SK-N-SH (cell line): ENCODE measurements around the gene MAPK8IP1. TPM values are rescaled to one million over a fixed set of nuclear protein-coding genes. Genes with fewer than 3 reads are reported as not detected.
"Not testable (repeated sequence)": the region's sequence is repeated elsewhere in the genome, so short reads cannot be mapped to it uniquely, and the experiment has no call there.

Source experiments
- CTCF ChIA-PET: fragments of 300-600, 350-600 bp; formaldehyde crosslinking; extraction: SDS; loops from one replicate; lab custom pipeline; 2021; lab: Yijun Ruan, JAX
- POLR2A ChIA-PET: fragments of 350-600 bp; sonication (Branson Sonifier 250); formaldehyde crosslinking; extraction: SDS; loops from one replicate; lab custom pipeline; 2020; ENCODE audit warnings: antibody characterized with exemption, inconsistent platforms; lab: Yijun Ruan, JAX
- DNase-seq: peaks from one replicate; pipeline ENCODE4 v3.0.0; 2012
- H2AFZ ChIP-seq: fragments of 200-600 bp; sonication (generic); 2 replicates; pipeline ENCODE4 v1.8.1; 2016; ENCODE audit warnings: antibody characterized with exemption, mild to moderate bottlenecking, low read depth
- H3F3A ChIP-seq: fragments of 200-600 bp; sonication (generic); replicated peaks from 2 replicates; pipeline ENCODE3; 2016; ENCODE audit warnings: antibody characterized with exemption, mild to moderate bottlenecking; ENCODE audit not compliant: insufficient read depth
- H3K27ac ChIP-seq, 2 experiments: fragments of 200-500 bp in 1 of 2; fragments of 200-600 bp in 1 of 2; sonication (Bioruptor generic) in 1 of 2; sonication (generic), shearing (Covaris generic) in 1 of 2; 2 replicates each; pipeline versions ENCODE4 v1.5.1 to v1.6.1; 2014 to 2016; ENCODE audit warnings: low read depth in 2 of 2, inconsistent platforms in 1 of 2, low read length in 1 of 2, mild to moderate bottlenecking in 1 of 2, mixed read lengths in 1 of 2
- H3K27me3 ChIP-seq: fragments of 200-600 bp; sonication (generic), shearing (Covaris generic); 2 replicates; pipeline ENCODE4 v1.6.1; 2016; ENCODE audit warnings: mixed run types; ENCODE audit not compliant: insufficient read depth
- H3K36me3 ChIP-seq, 2 experiments: fragments of 200-500 bp in 1 of 2; fragments of 200-600 bp in 1 of 2; sonication (Bioruptor generic) in 1 of 2; sonication (generic) in 1 of 2; replicated peaks in 1 of 2; 2 replicates each; pipeline versions ENCODE3 to v1.5.1; 2014 to 2016; ENCODE audit warnings: low read length in 1 of 2, mild to moderate bottlenecking in 1 of 2; ENCODE audit not compliant: insufficient read depth in 2 of 2, control insufficient read depth in 1 of 2
- H3K4me1 ChIP-seq, 2 experiments: fragments of 200-500 bp in 1 of 2; fragments of 200-600 bp in 1 of 2; sonication (Bioruptor generic) in 1 of 2; sonication (generic), shearing (Covaris generic) in 1 of 2; 2 replicates each; pipeline versions ENCODE4 v1.5.1 to v1.6.1; 2014 to 2016; ENCODE audit warnings: low read depth in 1 of 2, low read length in 1 of 2, mixed run types in 1 of 2; ENCODE audit not compliant: insufficient read depth in 2 of 2, control insufficient read depth in 1 of 2
- H3K4me2 ChIP-seq: fragments of 200-600 bp; sonication (generic), shearing (Covaris generic); 2 replicates; pipeline ENCODE4 v1.6.1; 2017; ENCODE audit warnings: mixed run types
- H3K4me3 ChIP-seq, 2 experiments: fragments of 200-500 bp in 1 of 2; fragments of 200-600 bp in 1 of 2; sonication (Bioruptor generic) in 1 of 2; sonication (generic), shearing (Covaris generic) in 1 of 2; 2 replicates each; pipeline versions ENCODE4 v1.5.1 to v1.8.1; 2014 to 2016; ENCODE audit warnings: low read depth in 2 of 2, inconsistent platforms in 1 of 2, low read length in 1 of 2, mild to moderate bottlenecking in 1 of 2, mixed read lengths in 1 of 2, moderate library complexity in 1 of 2
- H3K79me2 ChIP-seq: fragments of 200-600 bp; sonication (generic); 2 replicates; pipeline ENCODE4 v1.8.1; 2017; ENCODE audit warnings: mild to moderate bottlenecking; ENCODE audit not compliant: insufficient read depth
- H3K9ac ChIP-seq: fragments of 200-600 bp; sonication (generic); 2 replicates; pipeline ENCODE4 v1.6.1; 2017; ENCODE audit warnings: mixed run types
- H3K9me2 ChIP-seq: fragments of 200-600 bp; sonication (generic); 2 replicates; pipeline ENCODE4 v1.6.1; 2017; ENCODE audit warnings: mixed run types
- H3K9me3 ChIP-seq: fragments of 200-600 bp; sonication (generic); 2 replicates; pipeline ENCODE4 v1.6.1; 2017; ENCODE audit warnings: mixed run types, mild to moderate bottlenecking, moderate library complexity
- H4K20me1 ChIP-seq: fragments of 200-600 bp; sonication (generic); 2 replicates; pipeline ENCODE4 v1.6.1; 2017; ENCODE audit warnings: mild to moderate bottlenecking, mixed run types; ENCODE audit not compliant: insufficient read depth
- CHD2 ChIP-seq: fragments of 150-350 bp; IDR thresholded peaks from 2 replicates; pipeline ENCODE4 v1.6.1; 2018; ENCODE audit warnings: low read length; ENCODE audit not compliant: partially characterized antibody
- ELF1 ChIP-seq: IDR thresholded peaks from 2 replicates; pipeline ENCODE4 v1.4.0; 2012
- MXI1 ChIP-seq: IDR thresholded peaks from 2 replicates; pipeline ENCODE4 v1.6.1; 2012; ENCODE audit warnings: mild to moderate bottlenecking, low read depth, low read length, improper control_type of control experiment
- NRF1 ChIP-seq: IDR thresholded peaks from 2 replicates; pipeline ENCODE4 v1.6.1; 2012; ENCODE audit warnings: low read depth, mild to moderate bottlenecking, low read length
- POLR2AphosphoS5 ChIP-seq: IDR thresholded peaks from 2 replicates; pipeline ENCODE4 v1.6.1; 2012; ENCODE audit warnings: low read depth, low read length
- TCF12 ChIP-seq: IDR thresholded peaks from 2 replicates; pipeline ENCODE4 v1.4.0; 2012
- USF1 ChIP-seq: IDR thresholded peaks from 2 replicates; pipeline ENCODE4 v1.4.0; 2012; ENCODE audit warnings: low read depth, borderline replicate concordance
- YY1 ChIP-seq: IDR thresholded peaks from 2 replicates; pipeline ENCODE4 v1.4.0; 2012; ENCODE audit warnings: low read depth, mild to moderate bottlenecking
- WGBS: methylation state at CpG from one replicate; pipeline ENCODE4 v1.1.6; 2017; ENCODE audit warnings: low lambda C conversion rate; 5-methylcytosine and 5-hydroxymethylcytosine counted together
- polyA plus RNA-seq, 3 experiments: library from polyadenylated mRNA; depleted of rRNA; stranded (reverse); fragments of >200 nt; gene quantifications; 2 replicates each; pipeline ENCODE4 v1.2.3, GENCODE V29; 2012
- TF ChIP-seq, protein P1 (sequence below): fragments of 150-350 bp; IDR thresholded peaks from 2 replicates; pipeline ENCODE4 v1.6.1; 2017; ENCODE audit warnings: antibody characterized with exemption, low read length, low read depth, borderline replicate concordance
- TF ChIP-seq, protein P2 (sequence below): fragments of 150-350 bp; IDR thresholded peaks from 2 replicates; pipeline ENCODE4 v1.6.1; 2016; ENCODE audit warnings: mild to moderate bottlenecking, low read depth, low read length

The MAPK8IP1 gene
- polyA plus RNA-seq, 1 of the 3 experiments (the other 2 are of a cell fraction), result 12.5 TPM

- no peaks in the 10 kb centered on the region for H3F3A ChIP-seq
- H3K4me1 ChIP-seq, result peaks cover 5 to 22% of the 10 kb centered on the region in 2 experiments; a peak in 2 of 4 replicates
- no peak for TF ChIP-seq ELF1
- TF ChIP-seq, all 33 proteins: peak for 0
- ChIA-PET POLR2A (no interaction called here), CTCF (no interaction called here)
- Histone ChIP-seq H2AFZ (no peak overlapping the region), H3K79me2 (no peaks in the 10 kb centered on the region), H3K9me2 (no peaks in the 10 kb centered on the region), H3K4me2 (no peak overlapping the region), H4K20me1 (peaks cover 9% of the 10 kb centered on the region; the same call in 1 of the 2 replicates), H3K36me3 (peaks cover 0 to 31% of the 10 kb centered on the region in 2 experiments), H3K9ac (no peak overlapping the region), H3K9me3 (no peaks in the 10 kb centered on the region), H3K27me3 (no peaks in the 10 kb centered on the region), H3K27ac (no peak overlapping the region), H3K4me3 (no peak overlapping the region)
- 94% methylated on average over 17 of the region's 19 CpGs for WGBS
- DNase-seq, result no peak
Observed at GRCh38 chr11:45905095-45905494, 19.6 kb downstream of the MAPK8IP1 start.

DNA sequence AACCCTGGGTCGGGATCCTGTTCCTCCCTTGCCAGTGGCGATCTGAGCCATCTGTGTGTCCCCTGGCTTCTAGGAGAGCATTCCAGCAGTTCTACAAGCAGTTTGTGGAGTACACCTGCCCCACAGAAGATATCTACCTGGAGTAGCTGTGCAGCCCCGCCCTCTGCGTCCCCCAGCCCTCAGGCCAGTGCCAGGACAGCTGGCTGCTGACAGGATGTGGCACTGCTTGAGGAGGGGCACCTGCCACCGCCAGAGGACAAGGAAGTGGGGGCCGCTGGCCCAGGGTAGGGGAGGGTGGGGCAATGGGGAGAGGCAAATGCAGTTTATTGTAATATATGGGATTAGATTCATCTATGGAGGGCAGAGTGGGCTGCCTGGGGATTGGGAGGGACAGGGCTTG is 20.1 kb downstream of the MAPK8IP1 start:
- H3K9ac ChIP-seq, H3K4me2 ChIP-seq, H2AFZ ChIP-seq, H4K20me1 ChIP-seq, H3F3A ChIP-seq, H3K27me3 ChIP-seq, H3K9me3 ChIP-seq, POLR2A ChIA-PET, DNase-seq, H3K79me2 ChIP-seq, H3K27ac ChIP-seq, H3K4me3 ChIP-seq, H3K9me2 ChIP-seq: not testable (repeated sequence)
- H3K4me1 ChIP-seq, result peaks cover 5 to 21% of the 10 kb centered on the region in 2 experiments; a peak in 2 of 4 replicates
- CTCF ChIA-PET, result interaction anchor here (0.7 kb wide), 1 partner anchor 19 kb away, joined by 3 read pairs; no protein-coding TSS in a partner anchor
- H3K36me3 ChIP-seq, result peaks cover 0 to 34% of the 10 kb centered on the region in 2 experiments
- 94% methylated on average over 4 of the region's 6 CpGs for WGBS

DNA sequence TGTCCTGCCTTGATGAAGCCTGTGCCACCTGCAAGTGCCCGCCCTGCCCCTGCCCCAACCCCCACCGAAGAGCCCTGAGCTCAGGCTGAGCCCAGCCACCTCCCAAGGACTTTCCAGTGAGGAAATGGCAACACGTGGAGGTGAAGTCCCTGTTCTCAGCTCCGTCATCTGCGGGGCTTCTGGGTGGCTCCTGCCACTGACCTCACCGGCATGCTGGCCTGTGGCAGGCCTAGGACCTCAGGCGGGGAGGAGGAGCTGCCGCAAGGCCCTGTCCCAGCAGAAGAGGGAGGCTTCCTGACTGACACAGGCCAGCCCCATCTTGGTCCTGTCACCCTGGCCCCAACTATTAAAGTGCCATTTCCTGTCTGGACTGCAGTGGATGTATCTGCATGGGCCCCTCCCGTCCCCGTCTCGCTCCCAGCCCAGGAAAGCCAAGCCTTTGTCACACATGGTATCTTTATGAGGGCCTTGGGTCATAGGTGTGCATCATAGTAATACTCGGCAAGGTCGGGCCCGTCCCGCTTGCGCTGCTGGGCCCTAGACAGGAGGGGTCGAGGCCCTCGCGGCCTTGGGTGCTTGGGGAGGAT is 20.7 kb downstream of the MAPK8IP1 start:
- no peak for TF ChIP-seq POLR2AphosphoS5
- no peak overlapping the region for H3K4me2 ChIP-seq
- H3K27me3 ChIP-seq, result no peaks in the 10 kb centered on the region
- CTCF ChIA-PET, result interaction anchor here (0.7 kb wide), 1 partner anchor 19 kb away, joined by 3 read pairs; no protein-coding TSS in a partner anchor
- peaks cover 0 to 36% of the 10 kb centered on the region in 2 experiments for H3K36me3 ChIP-seq
- peaks cover 0 to 15% of the 10 kb centered on the region in 2 experiments; a peak in 1 of 4 replicates for H3K4me1 ChIP-seq
- no peaks in the 10 kb centered on the region for H3F3A ChIP-seq
- H2AFZ ChIP-seq, result no peak overlapping the region
- no peak for DNase-seq
- WGBS, result 95% methylated on average over 8 of the region's 19 CpGs
- H3K4me3 ChIP-seq, result no peak overlapping the region
- no peak overlapping the region for H3K27ac ChIP-seq
- H3K9me3 ChIP-seq, result no peaks in the 10 kb centered on the region
- H3K79me2 ChIP-seq, result no peaks in the 10 kb centered on the region
- POLR2A ChIA-PET, result no interaction called here
- no peaks in the 10 kb centered on the region for H3K9me2 ChIP-seq
- H4K20me1 ChIP-seq, result peaks cover 5% of the 10 kb centered on the region; the same call in 1 of the 2 replicates
- H3K9ac ChIP-seq, result no peak overlapping the region

GRCh38 chr11:45906965-45907611 is 21.6 kb downstream of the MAPK8IP1 start, which contains the start of gene FREY1:
Gene FREY1 (minus strand): TSS chr11:45907271. CDS start chr11:45907245, 26 bp downstream.
- no peak within 1 kb of the TSS for H3K4me3 ChIP-seq
- H3K79me2 ChIP-seq, result no peaks in the 10 kb centered on the region
- no peak for DNase-seq
- H2AFZ ChIP-seq, result no peak within 1 kb of the TSS
- H3K36me3 ChIP-seq, result peaks cover 0 to 39% of the 10 kb centered on the region in 2 experiments
- H3K9me3 ChIP-seq, result no peaks in the 10 kb centered on the region
- H4K20me1 ChIP-seq, result no peaks in the 10 kb centered on the region
- H3K9ac ChIP-seq, result no peak within 1 kb of the TSS
- H3K27ac ChIP-seq, result peak within 1 kb of the TSS in 1 of 2 experiments; percentile 30; a peak in 1 of 4 replicates
- ChIA-PET POLR2A (interaction anchor here (1.1 to 3.2 kb wide), 2 partner anchors 8 to 11 kb away, joined by 3 to 15 read pairs; partner anchors contain the start of gene PEX16), CTCF (interaction anchor here (1.0 to 1.5 kb wide), 3 partner anchors 9 to 35 kb away, joined by 3 to 4 read pairs (median 4); no protein-coding TSS in a partner anchor)
- no peaks in the 10 kb centered on the region for H3F3A ChIP-seq
- 73% methylated on average over 8 of the region's 18 CpGs for WGBS
- no peaks in the 10 kb centered on the region for H3K9me2 ChIP-seq
- peaks cover 0 to 9% of the 10 kb centered on the region in 2 experiments; a peak in 1 of 4 replicates for H3K4me1 ChIP-seq
- H3K4me2 ChIP-seq, result no peak within 1 kb of the TSS
- no peaks in the 10 kb centered on the region for H3K27me3 ChIP-seq
- no peak for TF ChIP-seq CHD2
- TF ChIP-seq NRF1, result no peak
- TF ChIP-seq POLR2AphosphoS5, result no peak; the same call in 1 of the 2 replicates
- TF ChIP-seq, protein P1, sequence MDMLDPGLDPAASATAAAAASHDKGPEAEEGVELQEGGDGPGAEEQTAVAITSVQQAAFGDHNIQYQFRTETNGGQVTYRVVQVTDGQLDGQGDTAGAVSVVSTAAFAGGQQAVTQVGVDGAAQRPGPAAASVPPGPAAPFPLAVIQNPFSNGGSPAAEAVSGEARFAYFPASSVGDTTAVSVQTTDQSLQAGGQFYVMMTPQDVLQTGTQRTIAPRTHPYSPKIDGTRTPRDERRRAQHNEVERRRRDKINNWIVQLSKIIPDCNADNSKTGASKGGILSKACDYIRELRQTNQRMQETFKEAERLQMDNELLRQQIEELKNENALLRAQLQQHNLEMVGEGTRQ, result no peak
- no peak for TF ChIP-seq TCF12
- no peak for TF ChIP-seq USF1
- no peak for TF ChIP-seq YY1
- TF ChIP-seq MXI1, result no peak
- TF ChIP-seq, protein P2, sequence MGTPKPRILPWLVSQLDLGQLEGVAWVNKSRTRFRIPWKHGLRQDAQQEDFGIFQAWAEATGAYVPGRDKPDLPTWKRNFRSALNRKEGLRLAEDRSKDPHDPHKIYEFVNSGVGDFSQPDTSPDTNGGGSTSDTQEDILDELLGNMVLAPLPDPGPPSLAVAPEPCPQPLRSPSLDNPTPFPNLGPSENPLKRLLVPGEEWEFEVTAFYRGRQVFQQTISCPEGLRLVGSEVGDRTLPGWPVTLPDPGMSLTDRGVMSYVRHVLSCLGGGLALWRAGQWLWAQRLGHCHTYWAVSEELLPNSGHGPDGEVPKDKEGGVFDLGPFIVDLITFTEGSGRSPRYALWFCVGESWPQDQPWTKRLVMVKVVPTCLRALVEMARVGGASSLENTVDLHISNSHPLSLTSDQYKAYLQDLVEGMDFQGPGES, result no peak
